T-helper 9 cell (primary cell): ENCODE results near the gene ACP1.

Experiments used
- DNase-seq: peaks from one replicate; pipeline ENCODE4 v3.0.0-alpha.2; 2020

The ACP1 gene

DNA sequence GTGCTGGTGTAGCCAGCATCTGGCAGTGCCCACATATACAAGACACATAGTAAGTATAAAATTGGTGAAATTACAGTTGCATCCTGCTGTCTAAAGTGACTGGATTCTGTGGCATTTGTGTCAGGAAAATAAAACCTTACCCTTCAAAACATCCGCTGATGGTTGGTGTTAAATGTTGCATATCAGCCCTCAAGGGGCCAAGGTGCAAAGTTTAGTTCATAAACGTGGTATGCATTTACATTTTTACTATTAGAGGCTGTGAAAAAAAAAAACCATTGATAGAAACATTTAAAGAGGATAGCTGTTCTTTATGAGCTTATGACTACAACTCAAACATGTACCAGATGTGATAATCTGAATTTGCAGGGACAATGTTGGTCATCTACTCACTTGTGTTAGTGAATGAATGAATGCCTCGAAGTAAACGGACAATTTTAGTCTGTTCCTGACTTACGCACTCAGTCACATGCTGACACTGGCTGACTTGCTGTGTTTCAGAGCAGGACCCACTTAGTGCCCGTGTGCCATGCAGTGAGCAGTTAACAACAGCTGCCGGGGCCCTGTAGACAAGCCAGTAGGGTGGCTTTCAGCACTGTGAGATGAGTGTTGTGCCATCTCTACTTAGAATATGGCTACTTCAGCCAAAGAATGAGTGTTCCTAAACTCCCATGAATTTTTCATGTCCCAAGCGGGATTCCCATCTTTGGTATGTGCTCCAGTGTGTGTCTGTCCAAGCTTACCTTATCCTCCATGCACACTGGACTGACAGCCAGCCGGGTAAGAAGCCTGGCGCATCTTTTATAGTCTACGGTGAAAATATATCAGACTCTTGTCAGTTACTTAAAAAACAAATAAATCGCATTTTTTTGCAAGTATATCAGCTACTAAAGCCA is 17.9 kb downstream of the ACP1 start:
- no peak for DNase-seq

DNA sequence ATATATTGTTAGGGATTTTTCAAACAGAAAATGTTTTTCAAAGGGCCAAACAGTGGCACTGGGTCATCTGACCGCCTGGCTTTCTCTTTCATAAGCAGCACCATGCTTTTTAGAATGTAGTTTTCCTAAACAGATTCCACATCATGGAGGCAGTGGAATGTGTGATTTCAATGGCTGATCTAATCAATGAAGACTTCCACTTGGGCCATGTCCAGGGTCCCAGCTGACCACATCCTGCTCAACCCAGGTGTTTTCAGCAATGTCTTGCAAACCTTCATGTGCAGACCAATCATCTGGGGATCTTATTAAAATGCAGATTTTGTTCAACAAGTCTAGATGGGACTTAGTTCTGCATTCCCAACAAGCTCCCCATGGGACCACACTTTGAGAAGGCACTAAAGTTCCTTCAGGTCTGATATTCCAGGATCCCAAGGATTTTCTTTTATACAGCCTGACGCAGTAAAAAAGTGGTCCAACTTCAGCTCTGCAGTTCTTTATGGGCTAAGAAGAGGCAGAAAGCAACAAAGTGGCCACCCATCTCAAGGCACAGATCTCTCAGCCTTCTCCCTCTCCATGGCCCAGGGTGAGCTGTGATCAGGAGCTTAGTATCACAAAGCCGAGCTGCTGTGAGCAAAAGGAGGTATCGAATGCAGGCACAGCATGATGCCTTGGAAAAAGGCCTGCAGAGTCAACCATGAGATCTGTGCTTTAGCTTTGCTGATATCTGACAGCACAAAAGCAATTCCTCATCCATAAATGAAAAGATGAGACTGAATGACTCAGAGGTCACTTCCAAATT is 19.4 kb downstream of the ACP1 start:
- DNase-seq: no peak

DNA sequence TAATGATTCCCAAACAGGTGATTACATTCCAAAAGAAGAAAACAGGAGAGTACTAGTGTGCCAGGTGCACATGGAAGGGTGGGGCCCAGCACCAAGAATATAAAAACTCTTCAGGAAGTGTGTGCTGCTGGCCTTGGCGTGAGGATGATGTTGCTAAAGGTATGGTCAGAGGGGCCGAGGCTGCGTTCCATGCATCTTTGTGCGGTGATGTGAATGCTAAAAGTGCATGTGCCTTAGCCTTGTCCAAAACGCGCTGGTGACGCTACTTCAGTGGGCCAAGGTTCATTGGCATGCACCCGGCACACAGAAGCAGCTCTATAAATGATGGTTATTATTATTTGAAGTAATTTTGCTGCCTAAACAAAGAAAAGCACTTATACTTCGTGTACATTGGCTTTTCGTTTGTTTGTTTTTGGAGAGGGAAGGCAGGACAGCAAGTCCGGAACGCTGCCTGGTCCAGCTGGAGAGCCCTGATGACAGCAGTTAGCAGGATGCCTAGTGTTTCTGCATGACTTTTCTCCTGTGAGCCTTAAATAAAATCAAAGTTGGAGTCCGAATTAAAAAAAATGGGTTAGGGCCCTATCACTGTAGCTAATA is 20.2 kb downstream of the ACP1 start:
- no peak for DNase-seq

DNA sequence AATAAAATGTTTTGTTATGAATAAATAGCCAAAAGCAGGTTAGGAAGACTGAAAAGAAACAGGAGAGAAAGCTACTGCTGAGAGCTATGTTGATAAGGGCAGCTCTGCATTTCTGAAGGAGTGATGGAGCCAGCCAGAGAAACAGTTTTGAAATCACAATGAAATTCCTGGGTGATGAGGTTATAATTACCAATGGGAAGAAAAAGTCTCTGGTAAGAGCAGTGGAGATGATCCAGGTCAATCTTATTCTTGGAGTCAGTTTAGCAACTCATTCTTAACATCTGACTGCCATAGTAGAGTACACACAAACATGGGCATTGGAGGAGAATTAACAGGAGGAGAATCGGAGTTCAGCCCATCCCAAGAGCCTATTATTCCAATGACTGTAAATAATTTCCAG is 20.8 kb downstream of the ACP1 start:
- DNase-seq: no peak

DNA sequence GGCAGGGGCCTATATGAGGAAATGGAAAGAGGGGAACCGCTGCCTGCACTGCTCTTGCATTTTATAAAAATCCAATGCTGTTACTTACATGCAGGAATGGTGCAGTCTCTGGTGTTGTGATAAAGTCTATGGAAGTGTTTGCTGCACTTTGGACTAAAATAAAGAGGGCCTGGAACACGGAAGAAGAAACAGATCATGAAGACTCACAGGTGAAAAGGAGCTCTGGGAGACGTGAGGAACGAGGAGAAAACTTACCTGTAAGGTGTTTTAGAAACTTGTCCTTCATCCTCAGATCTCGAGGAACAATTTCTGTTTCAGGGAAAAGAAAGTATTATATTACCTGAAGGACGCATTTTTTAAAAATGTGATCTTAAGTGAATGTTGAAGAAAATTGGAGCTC is 21.3 kb downstream of the ACP1 start:
- no peak for DNase-seq

DNA sequence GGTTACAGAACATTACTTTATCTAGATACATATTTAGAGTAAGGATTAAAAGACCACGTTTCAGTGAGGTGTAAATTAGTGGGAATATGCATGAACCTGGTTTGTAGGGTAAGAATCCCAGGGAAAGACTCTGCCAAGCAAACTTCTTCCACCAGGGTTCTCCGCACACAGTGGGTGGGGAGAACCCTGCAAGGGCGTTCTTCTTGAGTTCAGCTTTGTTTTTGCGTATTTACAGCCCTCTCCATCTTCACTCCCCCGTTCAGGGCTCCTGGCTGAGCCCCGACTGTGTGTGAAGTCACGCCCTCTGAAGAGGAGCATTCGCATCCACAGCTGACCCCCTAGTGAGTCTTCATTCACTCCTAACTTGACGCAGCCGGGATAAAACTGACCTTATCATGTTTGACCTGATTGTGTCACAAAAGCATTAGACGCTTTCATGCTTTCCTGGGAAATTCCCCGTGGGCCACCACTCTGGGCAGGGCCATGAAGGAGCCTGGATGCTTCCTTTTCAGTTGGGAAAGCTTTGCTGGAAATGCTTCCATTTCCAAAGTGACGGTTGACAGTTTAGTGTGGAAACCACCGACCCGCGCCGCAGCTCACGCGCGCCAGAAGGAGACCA is 22.1 kb downstream of the ACP1 start:
- no peak for DNase-seq

DNA sequence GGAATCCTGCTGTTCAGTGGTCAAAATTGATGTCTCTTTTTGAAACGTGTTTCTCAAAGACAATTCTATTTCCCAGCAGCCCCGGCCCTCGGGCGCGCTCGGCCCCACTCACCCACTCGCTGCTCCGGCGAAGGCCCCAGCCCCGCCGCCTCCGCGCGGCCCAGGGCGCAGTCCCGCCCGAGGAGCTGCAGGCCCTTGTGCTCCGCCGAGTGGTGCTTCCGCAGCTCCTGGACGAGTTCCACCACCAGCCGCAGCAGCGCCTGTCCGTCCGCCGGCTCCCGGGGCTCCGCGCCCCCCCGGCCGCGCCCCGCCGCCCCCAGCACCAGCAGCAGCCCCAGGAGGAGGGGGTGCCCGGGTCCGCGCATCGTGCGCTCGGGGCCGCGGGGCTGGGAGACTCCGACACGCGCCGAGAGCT is 22.7 kb downstream of the ACP1 start:
- no peak for DNase-seq

DNA sequence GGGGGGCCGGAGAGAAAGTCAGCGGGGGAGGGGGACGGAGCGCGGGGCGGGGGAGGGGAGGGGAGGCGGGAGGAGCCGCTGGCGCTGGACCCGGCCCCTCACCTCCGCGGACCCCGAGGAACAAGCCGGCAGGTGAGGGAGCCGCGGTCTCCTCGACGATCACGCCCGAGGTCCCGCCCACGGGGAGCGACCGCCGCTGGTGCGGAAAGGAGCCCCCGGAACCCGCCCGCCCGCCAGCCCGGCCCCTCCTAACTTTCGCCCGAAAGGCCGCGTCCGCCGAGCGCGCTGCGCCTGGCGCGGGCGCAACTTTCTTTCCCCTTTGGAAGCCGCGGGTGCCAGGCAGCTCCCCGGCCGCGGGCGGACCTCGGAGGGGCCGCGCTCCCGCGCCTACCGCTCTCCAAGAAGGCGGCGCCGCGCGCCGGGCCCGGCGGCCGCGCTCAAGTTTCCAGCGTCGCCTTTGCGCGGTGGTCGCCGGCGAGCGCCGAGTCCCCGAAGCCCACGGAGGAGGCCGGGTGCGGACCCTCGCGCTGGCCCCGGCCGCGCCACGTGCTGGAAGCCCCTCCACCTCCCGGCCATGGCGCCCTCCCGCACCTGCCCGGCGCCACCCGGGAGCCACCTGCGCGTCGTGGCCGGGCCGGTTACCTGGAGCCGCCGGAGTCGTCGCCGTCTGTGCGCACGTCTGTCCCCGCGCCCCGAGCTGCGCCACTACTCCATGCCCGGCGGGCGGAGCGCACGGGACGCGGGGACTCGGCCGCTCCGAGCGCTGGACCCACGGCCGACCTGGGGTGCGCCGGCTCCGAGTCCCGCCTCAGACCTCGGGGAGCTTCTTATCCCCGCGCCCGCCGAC is 23.4 kb downstream of the ACP1 start, which contains the start of gene ALKAL2:
Gene ALKAL2 (minus strand): TSS at position 181 of the 847 bp plus-strand sequence. CDS start 256 bp downstream, outside the sequence.
- no peak for DNase-seq

DNA sequence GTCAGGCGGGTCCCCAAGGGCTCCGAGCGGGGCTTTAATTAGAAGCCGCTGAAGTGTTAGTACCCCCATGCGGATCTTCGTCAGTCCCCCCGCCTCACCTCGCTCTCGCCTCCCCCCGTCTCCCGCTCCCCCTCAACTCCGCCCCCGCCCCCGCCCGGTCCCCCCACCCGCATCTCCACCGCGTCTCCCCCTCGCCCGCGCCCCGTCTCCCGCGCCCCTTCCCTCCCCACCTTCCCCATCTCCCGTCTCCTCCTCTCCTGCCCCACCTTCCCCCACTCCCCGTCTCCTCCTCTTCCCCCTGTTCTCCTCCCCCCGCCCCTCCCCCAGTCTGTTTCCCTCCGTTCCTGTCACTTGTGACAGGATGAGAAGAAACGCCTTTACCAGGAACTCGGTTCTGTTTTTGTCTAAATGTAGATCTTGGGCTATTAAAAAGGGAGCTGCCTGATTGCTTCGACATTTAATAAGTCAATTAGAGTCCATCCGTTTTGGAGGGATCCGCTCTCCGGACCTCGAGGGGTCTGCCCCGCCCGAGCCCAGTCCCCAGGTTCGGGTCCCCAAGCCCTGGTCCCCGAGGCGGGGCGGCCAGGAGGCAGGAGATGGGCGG is 24.1 kb downstream of the ACP1 start:
- DNase-seq: no peak

DNA sequence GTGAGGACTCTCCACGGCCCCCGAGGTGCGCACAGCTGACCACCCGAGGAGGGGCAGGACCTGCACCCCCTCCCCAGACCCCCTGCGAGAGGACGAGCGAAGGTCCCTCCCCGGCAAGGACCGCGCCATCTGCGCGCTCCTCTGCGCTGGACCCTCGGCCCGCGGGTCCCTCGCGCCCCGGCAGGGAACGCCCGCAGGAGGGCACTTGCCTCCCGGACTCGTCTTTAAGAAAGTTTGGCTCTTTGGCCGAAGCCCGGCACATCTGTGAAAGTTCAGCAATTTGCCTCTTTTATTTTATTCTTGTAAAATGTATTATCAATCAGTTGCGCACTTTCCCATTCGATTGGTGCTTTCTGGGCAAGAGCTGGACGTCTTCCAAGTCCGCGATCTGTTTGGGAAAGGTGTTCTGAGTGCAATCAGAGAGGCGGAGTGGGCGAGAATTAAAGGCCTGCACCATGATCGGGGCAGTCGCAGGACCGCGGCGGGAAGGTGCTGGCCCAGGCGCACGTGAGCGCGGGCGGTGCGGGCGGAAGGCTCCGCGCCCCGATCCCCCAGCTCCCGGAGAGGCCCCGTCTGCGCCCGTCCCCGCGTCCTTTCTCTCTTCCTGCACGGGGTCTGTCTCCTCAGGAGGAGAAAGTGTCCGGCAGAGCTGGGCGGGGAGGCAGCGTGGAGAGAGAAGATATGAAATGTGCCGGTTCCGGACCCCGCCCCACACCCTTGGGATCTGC is 24.8 kb downstream of the ACP1 start:
- no peak for DNase-seq

DNA sequence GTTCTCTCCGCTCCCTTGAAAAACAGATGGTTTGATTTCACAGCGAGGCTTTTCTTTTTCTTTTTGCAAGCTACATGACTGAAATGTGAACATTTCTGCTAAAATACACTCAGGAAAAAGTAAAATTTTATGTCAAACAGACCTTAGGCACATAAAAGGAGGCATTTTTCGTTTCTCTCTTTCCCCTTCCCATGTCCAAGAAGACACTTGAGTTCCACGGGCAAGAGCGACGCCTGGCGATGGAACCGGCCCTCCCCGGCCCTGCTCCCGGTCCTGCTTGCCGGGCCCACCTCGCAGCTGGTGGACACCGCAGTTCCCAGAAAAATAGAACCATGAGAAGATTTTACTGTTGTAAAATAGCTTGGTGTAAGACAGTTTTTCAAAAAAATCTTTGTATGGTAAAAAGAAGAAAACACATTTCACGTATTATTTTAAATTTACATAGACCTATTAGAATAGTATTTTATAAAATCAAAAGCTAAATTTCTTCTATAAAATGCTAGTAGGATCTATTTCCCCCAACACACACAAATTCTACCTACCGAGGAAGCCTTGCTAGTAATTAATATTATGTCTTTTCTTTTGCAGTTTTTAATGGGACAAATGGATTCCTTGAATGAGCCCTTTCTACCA is 25.5 kb downstream of the ACP1 start:
- DNase-seq: peak; percentile 32

DNA sequence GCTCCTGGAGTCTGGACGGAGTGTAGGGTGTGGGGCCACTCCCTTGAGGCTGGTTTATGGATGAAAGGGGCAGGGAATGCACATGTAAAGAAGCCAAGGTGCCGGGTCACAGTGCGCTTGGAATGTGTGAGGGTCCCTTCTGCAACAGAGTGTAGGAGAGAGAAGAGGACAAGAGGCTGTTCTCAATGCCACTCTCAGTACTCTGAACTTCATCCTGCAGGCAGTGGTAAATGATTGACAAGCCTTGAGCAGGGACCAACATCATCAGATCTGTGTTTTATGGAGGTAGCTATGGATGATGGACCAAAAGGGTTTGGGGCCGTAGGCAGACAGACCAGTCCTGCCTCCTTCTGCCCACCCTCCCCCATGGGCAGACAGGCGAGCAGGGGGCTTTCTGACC is 30.3 kb downstream of the ACP1 start:
- DNase-seq: no peak

DNA sequence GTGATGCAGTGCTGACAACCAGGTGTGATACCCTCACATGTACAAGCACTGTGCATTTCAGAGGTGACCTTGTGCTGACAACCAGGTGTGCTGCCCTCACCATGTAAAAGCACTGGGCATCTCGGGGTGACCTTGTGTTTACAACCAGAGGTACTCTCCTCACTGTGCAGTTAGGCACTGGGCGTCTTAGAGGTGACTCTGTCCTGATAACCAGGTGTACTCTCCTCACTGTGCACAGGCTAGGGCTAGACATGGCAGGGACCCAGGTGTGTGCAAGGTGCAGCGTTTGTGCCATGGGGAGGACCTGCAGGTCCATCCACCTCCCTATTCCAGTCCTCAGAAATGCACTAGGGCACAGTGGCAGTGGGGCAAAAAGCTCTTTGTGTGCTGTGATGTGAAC is 31.6 kb downstream of the ACP1 start:
- no peak for DNase-seq

DNA sequence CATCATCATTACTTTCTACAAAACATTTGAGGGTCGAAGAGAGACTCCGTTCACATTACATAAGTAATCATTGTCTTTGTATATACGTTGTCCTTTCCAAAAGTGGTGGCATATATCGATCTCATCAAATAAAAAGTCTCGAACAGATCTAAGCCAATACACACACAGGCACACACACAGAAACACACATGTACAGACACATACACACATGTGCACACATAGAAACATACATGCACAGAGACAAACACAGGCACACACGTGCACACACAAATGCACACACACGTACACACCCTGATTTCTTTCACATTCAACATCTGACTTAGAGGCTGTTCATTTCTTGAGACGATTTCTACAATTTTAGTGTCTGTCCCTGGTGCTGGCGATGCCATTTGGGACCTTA is 40.6 kb downstream of the ACP1 start:
- DNase-seq: no peak

DNA sequence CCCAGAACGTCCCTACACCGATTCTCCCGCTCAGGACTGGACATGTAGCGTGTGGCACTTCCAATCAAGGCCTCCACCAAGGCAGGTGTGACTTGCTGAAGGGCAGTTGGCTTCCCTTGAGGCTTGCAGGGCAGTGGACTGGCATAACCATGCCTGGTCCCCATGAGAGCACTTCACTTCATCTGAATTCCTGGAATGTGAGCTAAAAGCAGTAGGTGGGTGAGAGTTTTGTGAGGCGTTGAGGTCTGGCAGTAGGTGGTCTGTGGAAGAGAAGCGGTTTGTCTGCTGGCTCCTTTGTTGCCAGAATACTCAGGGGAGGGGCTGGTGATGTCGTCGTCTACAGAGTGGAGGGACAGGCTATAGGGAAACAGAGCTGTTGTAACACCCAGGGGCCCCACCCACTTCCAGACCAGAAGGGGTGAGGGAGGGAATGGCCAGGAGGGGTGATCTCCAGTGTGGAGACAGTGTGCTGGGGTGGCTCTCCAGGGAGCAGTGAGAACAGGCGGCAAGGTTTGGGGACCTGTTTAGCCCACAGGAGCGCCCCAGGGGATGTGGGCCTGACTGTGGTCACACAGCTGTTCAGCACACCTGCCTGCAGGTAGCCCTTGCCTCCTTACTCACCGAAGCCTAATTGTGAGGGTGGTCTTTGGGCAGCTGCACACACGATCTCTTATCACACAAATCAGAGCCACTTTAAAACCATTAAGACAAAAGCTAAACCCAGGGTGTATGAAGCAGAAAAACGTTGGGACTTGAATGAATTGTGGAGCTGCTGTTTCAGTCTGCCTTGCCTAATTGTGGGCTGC is 44.6 kb downstream of the ACP1 start:
- DNase-seq: no peak

DNA sequence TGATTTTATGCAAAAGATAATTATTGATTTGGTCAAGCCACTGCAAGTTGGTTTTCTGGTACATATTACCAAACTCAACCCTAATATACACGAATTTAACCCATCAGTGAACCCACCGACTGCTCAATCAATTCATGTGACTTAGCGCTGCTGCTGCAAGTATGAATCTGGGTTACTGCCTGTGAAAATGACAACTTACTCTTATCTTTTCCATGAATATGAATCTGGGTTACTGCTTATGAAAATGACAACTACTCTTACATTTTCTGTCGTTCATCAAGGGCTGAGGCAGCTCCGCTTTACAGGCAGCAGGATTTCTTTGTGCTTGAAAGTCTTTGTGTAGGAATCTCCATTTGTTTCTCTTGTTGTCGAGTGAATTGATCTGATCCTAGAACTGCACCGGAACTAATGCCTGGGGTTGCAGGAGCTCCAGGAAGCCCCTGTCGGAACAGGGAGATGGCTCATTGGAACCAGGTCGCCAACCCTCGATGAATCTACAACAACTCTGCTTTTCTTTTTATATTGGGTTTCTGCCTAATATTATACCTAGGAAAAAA is 45.3 kb downstream of the ACP1 start:
- DNase-seq: no peak

DNA sequence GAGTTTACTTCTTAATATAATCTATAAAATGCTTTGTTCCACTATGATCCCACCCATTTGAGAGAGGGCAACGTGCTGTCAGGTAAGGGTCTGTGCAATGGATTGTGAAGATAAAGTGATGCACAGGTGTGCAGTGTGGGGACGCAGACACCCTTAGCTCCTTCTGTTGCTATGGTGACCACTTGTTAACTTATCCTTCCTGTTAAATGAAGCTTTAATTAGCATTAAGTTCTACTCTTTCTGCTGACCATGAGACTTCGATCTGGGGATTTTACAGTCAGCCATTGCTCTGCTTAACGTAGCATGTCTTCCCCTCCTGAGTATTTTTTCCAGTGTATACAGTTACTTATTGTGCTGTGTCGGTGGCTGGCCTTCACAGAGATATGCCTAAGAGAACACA is 46.2 kb downstream of the ACP1 start:
- no peak for DNase-seq

DNA sequence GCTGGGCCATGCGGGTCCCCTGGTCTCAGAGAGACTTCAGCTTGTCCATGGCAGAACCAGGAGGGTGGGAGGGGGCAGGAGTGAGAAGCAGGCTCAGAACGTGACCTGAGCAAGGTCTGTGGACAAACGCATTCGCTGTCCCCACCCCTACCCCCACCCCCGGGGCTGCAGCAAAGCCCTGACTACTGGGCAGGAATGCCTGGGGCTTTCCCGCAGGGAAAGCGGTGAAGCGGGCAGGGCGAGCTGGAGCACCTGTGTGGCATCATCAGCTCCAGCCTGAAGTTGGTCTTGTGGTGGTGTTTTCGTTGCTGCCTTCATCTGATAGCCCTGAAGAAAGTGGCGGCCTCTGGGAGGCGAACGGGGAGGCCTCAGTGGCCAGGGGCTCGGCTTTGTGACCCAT is 49.2 kb downstream of the ACP1 start:
- DNase-seq: no peak
